GM12875 (cell line): ENCODE measurements around the gene HBEGF.

Experiments
- H3K4me3 ChIP-seq: one replicate; pipeline ENCODE4 v1.5.1; 2011; ENCODE audit warnings: low read depth, low read length, control low read depth
- CTCF ChIP-seq: IDR thresholded peaks from 2 replicates; pipeline ENCODE4 v1.5.1; 2011; ENCODE audit warnings: low read depth, mild to moderate bottlenecking, control low read depth, inconsistent platforms, low read length, moderate library complexity, borderline replicate concordance; ENCODE audit not compliant: insufficient read depth

HBEGF gene

GRCh38 chr5:140365941-140366340 is 19.5 kb upstream of the HBEGF start:
- no peak overlapping the region for H3K4me3 ChIP-seq
- no peak for TF ChIP-seq CTCF

- H3K4me3 ChIP-seq, result no peak overlapping the region
- no peak for TF ChIP-seq CTCF
Observed at GRCh38 chr5:140365282-140365681, 18.9 kb upstream of the HBEGF start.

- H3K4me3 ChIP-seq, result no peak overlapping the region
- no peak for TF ChIP-seq CTCF
Observed at GRCh38 chr5:140364472-140364765, 18.0 kb upstream of the HBEGF start.

- no peak for TF ChIP-seq CTCF
- peak overlapping the region; percentile 35 for H3K4me3 ChIP-seq
Observed at GRCh38 chr5:140363631-140364471, 17.4 kb upstream of the HBEGF start.

GRCh38 chr5:140362875-140363630 is 16.6 kb upstream of the HBEGF start:
- H3K4me3 ChIP-seq, result peak overlapping the region; percentile 35

GRCh38 chr5:140362311-140362710 is 15.9 kb upstream of the HBEGF start:
- no peak for TF ChIP-seq CTCF
- no peak overlapping the region for H3K4me3 ChIP-seq

More at GRCh38 chr5:140362875-140363630, 16.6 kb upstream of the HBEGF start:
- TF ChIP-seq CTCF, result peak; percentile 97

- TF ChIP-seq CTCF, result no peak
- no peak overlapping the region for H3K4me3 ChIP-seq
Observed at GRCh38 chr5:140361901-140362300, 15.5 kb upstream of the HBEGF start.
